ENCODE measurements around the gene LIF.

GRCh38 chr22:30282616-30283046, 36.1 kb upstream of the LIF start:
- TF ChIP-seq, protein P1, sequence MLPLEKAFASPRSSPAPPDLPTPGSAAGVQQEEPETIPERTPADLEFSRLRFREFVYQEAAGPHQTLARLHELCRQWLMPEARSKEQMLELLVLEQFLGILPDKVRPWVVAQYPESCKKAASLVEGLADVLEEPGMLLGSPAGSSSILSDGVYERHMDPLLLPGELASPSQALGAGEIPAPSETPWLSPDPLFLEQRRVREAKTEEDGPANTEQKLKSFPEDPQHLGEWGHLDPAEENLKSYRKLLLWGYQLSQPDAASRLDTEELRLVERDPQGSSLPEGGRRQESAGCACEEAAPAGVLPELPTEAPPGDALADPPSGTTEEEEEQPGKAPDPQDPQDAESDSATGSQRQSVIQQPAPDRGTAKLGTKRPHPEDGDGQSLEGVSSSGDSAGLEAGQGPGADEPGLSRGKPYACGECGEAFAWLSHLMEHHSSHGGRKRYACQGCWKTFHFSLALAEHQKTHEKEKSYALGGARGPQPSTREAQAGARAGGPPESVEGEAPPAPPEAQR (tag by site-specific recombination; IDR thresholded peaks at IDR 0.05): no peak
- TF ChIP-seq ZFP37 (tag by site-specific recombination; IDR thresholded peaks at IDR 0.05): no peak
- no peak for TF ChIP-seq ZBTB49 (tag by site-specific recombination; IDR thresholded peaks at IDR 0.05; ENCODE audit: low read depth)
- TF ChIP-seq ZNF521 (tag by site-specific recombination; IDR thresholded peaks at IDR 0.05): no peak
- no peak for TF ChIP-seq FEZF1 (tag by site-specific recombination; IDR thresholded peaks at IDR 0.05)
- TF ChIP-seq ZNF791 (tag by site-specific recombination; IDR thresholded peaks at IDR 0.05): no peak
- no peak for TF ChIP-seq ZNF362 (tag by site-specific recombination; IDR thresholded peaks at IDR 0.05)
- no peak for TF ChIP-seq CTCF (tag by site-specific recombination; IDR thresholded peaks at IDR 0.05)
- TF ChIP-seq KLF10 (tag by site-specific recombination; IDR thresholded peaks at IDR 0.05): no peak
- no peak for TF ChIP-seq ZBTB1 (tag by site-specific recombination; IDR thresholded peaks at IDR 0.05)
- no peak for TF ChIP-seq ZNF114 (tag by site-specific recombination; IDR thresholded peaks at IDR 0.05)
- no peak for TF ChIP-seq ZNF449 (tag by site-specific recombination; IDR thresholded peaks at IDR 0.05)
- TF ChIP-seq BCL6B (tag by site-specific recombination; IDR thresholded peaks at IDR 0.05): no peak

Measured in HEK293 (cell line).